H1 (cell line): Measurements from ENCODE around the gene SAPCD1. TPM values are rescaled to one million over a fixed set of nuclear protein-coding genes. Genes with fewer than 3 reads are reported as not detected.

ENCODE experiments used
- POLR2AphosphoS5 ChIP-seq: IDR thresholded peaks from 2 replicates; pipeline ENCODE4 v1.6.1; 2011; ENCODE audit warnings: low read depth, low read length
- USF2 ChIP-seq: IDR thresholded peaks from 2 replicates; pipeline ENCODE4 v1.6.1; 2011; ENCODE audit warnings: low read length, improper control_type of control experiment
- polyA plus RNA-seq, 7 experiments: library from polyadenylated mRNA; depleted of rRNA in 3 of 7; stranded (reverse) in 5 of 7; unstranded in 2 of 7; fragments of >200 nt in 5 of 7; fragments of 200-250 nt in 2 of 7; gene quantifications; 1 replicate in 5 of 7; 2 replicates in 1 of 7; 4 replicates in 1 of 7; pipeline versions ENCODE4 v1.2.1 to v1.2.3, GENCODE V29; 2011 to 2013; ENCODE audit warnings: missing spikeins in 2 of 7, mixed read lengths in 2 of 7
- total RNA-seq: library from RNA; stranded (reverse); fragmentation: NEBNext Ultra II Directional; extraction: Animal tissue kit (Norgen Biotek cat#: 25700); gene quantifications from 2 replicates; pipeline ENCODE4 v1.2.1, GENCODE V29; 2021

SAPCD1 gene
- total and polyA plus RNA-seq, 2 of the 8 experiments (the other 6 are each of a cell fraction or from before 2014, with no cell fraction given): 3.1 to 5.9 TPM

GRCh38 chr6:31718265-31718664 lies 44.2 kb upstream of the SAPCD1 start (continued):
- TF ChIP-seq USF2 (no peak), POLR2AphosphoS5 (no peak)
